Measurements from ENCODE around the gene NUDT3.
"Not testable (repeated sequence)": the region's sequence is repeated elsewhere in the genome, so short reads cannot be mapped to it uniquely, and the experiment has no call there.

NUDT3 gene

DNA sequence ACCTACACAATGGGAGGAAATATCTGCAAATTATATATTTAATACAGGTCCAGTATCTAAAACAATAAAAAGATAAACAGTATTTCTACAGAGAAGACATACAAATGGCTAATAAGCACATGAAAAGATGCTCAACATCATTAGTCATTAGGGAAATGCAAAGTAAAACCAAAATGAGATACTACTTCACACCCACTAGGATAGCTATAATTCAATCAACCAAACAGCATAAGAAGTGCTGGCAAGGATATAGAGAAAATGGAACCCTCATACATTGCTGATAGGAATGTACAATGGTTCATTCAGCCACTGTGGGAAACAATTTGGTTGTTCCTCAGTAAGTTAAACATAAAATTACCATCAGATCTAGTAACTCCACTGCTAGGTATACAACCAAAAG, 48.7 kb downstream of the NUDT3 start:
- no peak for DNase-seq (ENCODE audit: low spot score)

DNA sequence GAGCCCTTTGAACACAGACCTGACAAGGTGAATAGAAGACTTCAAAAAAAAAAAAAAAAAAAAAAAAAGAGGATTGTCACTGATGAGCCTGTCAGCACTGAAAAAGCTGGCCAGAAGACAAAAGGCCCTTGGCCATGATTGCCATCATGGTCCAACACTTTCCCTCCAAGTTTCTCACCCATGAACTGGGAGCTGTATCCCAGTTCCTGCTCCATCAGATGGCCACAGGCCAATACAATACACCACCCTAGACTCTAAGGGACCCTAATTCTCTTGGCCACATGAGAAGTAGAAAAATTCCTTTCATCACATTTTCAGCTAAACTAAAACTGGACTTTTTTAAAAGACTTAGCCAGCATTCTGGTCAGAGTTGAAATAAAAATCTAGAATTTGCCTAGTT, 50.2 kb downstream of the NUDT3 start:
- no peak for DNase-seq (ENCODE audit: low spot score)

DNA sequence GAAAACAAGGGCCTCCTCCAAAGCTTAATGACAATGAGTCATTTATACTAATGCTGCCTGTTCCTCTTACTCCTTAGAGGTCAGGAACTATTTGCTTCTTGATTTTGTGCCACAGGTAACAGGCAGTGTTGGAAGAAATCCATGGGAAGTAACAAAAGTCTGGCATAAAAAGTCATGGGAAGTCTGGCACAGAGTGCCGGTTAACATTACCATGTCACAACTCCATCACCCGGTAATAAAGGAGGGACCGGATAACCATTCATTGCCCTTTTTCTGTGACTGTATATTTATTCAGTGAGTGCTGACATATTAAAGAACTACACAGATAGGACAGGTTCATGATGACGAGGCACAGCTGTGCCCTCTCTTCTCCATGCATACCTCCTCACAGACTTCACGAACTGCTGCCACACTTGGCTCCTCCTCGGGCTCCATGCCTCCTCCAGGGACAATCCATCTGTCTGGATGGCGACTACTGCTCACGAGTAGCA, 50.9 kb downstream of the NUDT3 start:
- DNase-seq (ENCODE audit: low spot score), result no peak

DNA sequence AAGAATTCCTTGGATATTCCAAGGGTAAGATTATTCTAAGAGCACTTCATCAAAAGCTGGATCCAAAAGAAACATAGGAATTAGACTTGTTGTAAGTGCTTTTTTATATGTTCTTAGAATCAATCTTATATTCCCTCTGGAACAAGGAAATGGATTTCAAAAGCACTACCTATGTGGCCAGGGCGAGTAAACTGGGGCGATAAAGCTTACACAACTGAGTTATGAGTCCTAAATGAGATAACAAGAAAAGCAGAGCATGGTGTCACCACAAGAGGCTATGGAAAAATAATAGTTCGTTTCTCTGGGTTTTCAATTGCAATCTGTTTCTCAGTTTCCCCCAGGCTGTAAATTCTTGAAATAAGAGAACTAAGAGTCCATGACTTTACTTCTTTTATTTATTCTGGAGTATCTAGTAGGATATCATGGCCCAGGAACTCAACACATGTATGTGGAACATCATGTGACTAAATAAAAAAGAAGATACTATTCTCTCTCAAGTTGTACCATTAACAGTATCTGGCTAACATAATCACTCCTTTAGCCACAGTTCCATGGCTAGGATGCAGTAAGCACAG, 51.5 kb downstream of the NUDT3 start:
- DNase-seq (ENCODE audit: low spot score), result no peak

DNA sequence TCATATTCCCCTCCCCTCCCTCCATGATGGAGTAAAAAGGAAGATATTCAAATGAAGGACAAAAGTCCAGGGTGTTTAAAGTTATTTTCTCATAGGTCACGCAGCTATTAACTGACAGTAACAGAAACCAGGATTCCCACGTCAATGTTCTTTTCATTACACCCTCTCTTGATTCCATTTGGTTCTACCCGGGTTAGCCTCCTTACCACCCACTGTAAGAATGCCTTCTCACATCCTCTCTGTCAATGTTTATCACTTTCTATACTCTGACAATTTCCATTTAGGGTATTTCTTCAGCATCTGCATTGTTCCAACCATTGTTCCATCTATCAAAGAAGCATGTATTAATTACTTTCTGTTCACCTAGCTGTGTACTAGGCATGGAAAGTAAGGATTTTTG, 52.1 kb downstream of the NUDT3 start:
- DNase-seq (ENCODE audit: low spot score), result no peak

DNA sequence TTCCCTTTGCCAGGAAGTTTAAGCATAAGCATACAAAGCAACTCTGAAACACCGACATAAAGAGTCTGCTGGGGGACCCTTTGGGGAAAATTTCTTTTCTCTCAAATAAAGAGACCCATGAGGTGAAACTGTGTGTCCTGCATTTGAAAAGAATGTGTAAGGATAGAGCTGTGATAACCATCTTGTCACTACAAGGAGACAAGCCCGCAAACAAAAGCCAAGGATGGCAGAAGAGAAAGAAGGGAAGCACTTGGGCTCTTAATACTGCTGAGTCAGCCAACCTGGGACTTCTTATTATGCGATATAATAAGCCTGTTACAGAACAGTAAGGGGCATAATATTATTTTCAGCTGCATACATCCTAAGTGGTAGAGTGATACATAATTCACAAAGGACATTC, 52.5 kb downstream of the NUDT3 start:
- DNase-seq (ENCODE audit: low spot score), result no peak

DNA sequence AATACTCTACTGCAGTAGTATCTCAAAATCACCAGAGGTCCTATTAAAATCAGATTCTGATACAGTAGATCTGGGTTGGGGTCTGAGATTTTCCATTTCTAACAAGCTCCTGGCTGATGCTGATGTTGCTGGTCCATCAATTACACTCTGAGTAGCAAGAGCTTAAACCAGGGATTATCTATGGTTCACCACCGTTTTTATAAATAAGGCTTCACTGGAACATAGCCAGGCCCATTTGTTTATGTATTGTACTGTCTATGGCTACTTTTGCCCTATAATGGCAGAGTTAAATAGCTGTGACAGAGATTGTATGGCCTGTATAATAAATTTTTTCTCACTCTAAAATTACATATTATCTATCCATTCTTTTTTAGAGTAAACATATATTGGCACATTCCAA, 53.0 kb downstream of the NUDT3 start:
- DNase-seq (ENCODE audit: low spot score), result no peak

DNA sequence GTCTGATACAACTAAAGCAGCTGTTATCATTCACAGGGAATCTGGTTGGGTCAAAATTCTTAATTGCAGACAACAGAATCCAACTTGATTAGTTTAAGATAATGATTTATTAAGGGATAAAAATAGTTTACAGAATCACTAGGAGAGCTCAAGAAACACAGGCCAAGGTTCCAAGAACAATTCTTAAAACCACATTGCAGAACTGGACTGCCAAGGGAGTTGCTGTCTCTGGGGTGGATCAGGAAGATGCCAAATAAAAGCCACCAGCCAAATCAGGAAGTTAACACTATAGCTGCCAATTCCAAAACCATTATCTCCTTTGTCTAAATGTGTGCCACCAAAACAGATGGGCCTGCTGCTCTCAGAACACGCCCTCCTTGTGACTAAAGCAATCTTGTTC, 53.7 kb downstream of the NUDT3 start:
- DNase-seq (ENCODE audit: low spot score), result no peak

DNA sequence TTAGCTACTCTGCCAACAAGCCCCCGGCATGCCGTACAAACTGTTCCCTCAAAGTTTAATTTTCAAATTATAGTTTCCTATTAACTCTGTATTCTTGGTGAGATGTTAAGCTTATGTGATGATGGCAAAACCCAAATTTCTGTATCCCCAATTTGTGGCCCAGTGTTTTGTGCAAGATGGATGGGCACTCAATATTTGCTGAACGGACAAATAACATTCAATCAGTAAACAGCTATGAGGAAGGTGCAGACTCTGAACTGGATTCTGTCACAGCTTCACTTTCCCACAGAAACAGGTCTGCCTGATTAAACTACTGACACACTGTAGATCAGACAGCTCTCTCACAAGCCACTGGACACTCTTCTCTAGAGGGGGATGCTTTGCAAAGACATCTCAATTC, 54.1 kb downstream of the NUDT3 start:
- no peak for DNase-seq (ENCODE audit: low spot score)

DNA sequence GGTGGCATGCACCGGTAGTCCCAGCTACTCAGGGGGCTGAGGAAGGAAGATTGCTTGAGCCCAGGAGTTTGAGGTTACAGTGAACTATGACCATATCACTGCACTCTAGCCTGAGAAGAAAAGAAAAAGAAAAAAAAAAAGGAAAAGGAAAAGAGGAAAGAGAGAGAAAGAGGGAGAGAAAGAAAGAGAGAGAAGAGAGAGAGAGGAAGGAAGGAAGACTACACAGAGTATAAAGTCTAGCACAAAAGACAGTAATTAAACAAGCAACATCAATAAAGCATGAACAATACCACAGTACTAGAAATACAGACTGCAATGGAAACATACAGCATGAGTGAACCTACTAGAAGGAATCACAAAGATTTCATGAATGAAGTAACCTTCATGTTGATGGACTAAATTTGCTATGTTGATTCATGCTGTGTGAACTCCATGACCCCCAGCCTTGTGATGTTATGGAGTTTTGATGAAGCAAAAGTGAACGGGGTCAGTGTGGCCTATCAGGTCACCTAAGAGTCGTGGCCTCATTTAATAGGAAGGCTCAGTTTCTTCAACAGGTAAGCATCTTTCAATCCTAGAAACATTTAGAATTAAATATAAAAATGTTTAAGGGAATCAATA, 57.6 kb downstream of the NUDT3 start:
- no peak for DNase-seq (ENCODE audit: low spot score)

DNA sequence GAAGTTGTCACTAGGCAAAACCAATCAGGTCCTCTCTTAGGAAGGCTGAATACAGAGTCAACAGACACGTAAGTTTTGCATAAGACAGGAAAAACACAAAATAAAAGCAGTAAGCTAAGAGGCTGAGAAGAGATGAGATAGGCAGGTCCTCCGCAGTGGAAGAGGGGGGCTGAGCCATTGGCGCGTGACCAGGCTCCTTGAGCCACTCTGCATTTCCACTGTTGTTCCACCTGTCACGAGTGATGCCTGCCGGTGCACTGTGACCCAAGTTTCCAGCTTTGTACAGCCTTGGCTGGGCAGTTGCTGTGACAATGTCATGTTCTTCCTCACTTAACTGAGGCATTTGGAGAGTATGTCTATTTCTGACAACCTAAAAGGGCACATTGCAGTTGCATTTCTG, 58.6 kb downstream of the NUDT3 start:
- DNase-seq (ENCODE audit: low spot score), result no peak

DNA sequence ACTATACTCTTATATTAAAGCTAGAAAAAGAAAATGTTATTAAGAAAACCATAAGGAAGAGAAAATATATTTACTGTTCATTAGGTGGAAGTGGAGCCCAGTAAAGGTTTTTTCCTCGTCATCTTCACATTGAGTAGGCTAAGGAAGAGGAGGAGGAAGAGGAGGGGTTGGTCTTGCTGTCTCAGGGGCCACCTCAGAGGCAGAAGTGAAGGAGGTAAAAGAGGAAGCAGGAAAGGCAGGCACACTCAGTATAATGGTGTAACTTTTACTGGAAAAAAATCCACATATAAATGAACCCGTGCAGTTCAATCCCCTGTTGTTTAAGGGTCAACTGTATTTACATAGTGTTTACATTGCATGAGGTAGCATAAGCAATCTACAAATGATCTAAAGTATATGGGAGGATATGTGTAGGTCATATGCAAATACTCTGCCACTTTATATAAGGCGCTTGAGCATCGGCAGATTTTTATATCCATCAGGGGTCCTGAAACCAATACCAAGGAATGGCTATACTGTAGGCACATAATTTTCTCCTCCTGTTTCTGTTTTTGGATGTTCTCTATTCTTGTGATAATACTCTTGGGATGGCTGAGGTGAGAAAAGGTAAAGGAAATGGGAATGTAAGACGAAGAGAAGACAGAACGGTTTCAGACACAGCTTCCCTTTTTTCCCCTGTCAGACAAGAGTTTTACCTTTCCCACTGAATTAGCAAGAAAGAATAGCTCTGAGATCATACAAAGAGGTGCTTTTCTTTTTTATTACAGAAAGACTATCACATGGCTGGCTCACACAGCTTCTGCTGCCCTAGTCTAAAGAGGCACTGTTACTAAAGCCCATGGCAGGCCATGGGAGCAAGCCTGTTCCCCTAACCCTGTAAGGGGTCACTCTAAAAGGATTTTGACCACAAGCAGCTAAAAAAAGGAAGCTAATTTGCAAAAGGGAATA, 59.9 kb downstream of the NUDT3 start:
- DNase-seq (ENCODE audit: low spot score), result no peak

DNA sequence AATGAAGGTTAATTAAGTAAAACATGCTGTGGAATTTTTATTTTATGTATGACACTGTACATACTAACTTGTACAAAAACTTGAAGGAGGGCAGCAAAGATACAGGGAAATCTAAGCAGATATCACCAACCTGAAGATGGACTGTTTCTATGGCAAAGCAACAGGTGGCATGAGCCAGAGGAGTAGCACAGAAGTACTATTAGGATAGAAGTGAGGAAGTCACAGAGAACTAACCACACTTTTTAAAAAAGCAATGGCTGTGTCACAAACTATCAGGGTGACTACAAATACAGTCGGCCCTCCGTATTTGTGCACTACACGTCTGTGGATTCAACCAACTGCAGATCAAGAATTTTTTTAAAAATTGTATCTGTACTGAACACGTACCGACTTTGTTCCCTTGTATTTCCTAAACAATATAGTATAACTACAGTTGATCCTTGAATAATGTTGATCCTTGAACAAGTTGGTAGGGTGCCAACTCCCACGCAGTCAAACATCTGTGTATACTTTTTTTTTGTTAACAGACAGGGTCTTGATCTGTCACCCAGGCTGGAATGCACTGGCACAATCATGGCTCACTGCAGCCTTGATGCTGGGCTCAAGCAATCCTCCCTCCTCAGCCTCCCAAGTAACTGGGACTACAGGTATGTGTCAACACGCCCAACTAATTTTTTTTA, 61.0 kb downstream of the NUDT3 start:
- no peak for DNase-seq (ENCODE audit: low spot score)

DNA sequence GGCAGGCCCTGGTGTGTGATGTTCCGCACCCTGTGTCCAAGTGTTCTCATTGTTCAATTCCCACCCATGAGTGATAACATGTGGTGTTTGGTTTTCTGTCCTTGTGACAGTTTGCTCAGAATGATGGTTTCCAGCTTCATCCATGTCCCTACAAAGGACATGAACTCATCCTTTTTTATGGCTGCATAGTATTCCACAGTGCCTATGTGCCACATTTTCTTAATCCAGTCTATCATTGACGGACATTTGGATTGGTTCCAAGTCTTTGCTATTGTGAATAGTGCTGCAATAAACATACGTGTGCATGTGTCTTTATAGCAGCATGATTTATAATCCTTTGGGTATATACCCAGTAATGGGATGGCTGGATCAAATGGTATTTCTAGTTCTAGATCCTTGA, 62.7 kb downstream of the NUDT3 start:
- not testable (repeated sequence) for DNase-seq (ENCODE audit: low spot score)

DNA sequence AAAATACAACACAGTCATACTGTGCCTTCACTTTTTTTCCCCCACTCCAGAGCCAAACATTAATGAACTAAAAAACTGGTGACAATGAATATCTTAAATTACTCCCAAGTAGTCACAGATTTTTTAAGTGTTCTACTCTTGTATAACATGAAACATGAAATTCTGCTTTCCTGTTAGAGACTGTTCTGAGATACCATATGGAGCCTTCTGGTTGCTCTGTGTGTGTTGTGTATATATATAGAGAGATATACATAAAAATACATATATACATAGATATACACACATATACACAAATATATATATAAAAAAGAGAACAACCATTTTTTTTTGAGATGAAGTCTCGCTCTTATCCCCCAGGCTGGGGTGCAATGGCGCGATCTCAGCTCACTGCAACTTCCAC, 63.5 kb downstream of the NUDT3 start:
- DNase-seq (ENCODE audit: low spot score), result no peak

DNA sequence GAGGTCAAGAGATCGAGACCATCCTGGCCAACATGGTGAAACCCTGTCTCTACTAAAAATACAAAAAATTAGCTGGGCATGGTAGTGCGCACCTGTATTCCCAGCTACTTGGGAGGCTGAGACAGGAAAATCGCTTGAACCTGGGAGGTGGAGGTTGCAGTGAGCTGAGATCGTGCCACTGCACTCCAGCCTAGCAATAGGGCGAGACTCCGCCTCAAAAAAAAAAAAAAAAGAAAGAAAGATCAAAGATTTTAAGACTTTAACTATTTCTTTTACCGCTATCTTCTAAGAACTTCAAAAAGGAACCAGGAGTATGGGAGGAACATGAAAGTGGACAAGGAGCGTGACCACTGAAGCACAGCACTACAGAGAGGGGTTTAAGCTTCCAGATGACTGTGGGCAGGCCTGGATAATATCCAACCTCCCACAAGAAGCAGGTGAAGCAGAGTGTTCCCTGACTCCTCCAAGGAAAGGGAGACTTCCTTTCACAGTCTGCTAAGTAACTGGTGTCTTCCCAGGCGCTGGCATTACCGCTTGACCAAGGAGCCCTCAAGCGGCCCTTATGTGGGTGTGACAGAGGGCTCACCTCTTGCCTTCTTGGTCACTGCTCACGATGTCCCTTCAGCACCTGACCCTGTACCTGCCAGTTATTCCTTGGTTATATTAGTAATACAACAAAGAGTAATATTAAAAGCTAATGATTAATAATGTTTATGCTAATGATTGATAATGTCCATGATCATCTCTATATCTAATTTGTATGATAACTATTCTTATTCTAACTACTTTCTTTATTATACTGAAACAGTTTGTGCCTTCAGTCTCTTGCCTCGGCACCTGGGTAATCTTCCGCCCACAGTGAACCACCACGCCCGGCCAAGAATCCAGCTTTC, 64.9 kb downstream of the NUDT3 start:
- not testable (repeated sequence) for DNase-seq (ENCODE audit: low spot score)

DNA sequence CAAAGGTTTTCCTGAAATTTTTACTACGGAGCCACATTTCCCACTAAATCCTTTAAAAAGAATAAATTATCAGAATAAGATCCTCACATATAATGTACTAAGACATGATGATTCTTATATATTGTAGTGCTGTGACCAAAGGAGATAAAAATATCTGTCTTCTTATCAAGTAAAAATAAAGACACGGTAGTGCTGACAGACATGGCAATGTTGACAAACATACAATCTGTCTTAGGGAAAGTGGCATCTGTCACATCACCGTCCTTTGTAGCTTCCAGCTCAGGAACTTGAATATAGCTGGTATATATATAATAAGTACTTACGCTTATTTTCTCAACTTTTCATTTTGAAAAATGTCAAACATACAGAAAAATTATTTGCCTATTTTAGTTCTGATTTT, 66.8 kb downstream of the NUDT3 start:
- no peak for DNase-seq (ENCODE audit: low spot score)

DNA sequence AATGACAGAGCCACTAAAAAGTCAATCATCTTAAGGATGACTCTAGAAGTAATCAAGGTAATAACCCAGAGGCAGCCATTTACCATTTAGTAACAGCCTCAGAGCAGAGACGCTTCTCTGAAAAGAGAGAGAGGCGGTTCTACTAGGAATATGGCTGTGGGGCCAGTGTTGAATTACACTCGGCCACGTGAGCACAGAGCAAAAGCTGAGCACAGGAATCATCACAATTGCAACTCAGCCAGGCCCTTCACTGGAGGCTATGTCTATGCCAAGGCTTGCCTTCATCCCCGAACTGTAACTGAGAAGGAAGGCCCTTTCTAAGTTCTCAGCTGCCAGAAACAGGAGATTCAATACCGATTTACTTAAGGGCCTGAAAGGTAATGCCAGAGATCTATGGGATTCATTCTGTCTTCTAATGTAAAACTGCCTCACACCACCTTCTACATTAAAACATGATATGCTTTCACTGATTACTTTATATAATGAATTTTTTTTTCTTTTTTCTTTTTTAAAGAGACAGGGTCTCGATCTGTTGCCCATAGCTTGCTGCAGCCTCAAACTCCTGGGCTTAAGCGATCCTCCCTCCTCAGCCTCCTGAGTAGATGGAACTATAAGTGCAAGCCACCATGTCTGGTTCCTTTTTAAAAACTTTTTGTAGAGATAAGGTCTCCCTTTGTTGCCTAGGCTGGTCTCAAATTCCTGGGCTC, 67.6 kb downstream of the NUDT3 start:
- DNase-seq (ENCODE audit: low spot score), result no peak

DNA sequence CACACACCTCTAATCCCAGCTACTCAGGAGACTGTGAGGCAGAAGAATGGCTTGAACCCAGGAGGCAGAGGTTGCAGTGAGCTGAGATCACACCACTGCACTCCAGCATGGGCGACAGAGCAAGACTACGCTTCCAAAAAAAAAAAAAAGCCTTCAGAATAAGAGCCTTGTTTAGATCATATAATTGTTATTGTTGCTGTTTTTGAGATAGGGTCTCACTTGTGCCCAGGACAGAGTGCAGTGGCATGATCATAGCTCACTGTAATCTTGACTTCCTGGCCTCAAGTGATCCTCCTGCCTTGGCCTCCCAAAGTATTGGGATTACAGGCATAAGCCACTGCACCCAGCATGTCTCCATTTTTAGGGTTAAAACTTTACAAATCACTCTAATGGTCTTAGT, 68.2 kb downstream of the NUDT3 start:
- not testable (repeated sequence) for DNase-seq (ENCODE audit: low spot score)

DNA sequence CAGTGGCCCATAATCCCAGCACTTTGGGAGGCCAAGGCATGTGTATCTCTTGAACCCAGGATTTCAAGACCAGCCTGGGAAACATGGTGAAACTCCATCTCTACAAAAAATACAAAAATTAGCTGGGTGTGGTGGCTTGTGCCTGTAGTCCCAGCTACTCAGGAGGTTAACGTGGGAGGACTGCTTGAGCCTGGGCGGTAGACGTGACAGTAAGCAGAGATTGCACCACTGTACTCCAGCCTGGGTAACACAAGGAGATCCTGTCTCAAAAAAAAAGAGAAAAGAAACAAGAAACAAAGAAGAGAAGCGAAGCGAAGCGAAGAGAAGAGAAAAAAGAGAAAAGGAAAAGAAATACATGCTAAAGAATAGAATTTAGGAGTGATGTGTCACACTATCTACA, 69.2 kb downstream of the NUDT3 start:
- DNase-seq (ENCODE audit: low spot score), result no peak

DNA sequence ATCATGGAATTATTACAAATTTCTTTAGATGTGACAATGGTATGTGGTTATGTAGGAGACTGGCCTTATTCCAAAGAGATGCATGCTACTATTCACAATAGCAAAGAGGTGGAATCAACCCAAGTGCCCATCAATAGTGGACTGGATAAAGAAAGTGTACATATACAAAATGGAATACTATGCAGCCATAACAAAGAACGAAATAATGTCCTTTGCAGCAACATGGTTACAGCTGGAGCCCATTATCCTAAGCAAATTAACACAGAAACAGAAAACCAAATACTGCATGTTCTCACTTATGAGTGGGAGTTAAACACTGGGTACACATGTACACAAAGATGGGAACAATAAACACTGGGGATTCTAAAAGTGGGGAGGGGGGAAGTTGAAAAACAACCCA, 69.7 kb downstream of the NUDT3 start:
- DNase-seq (ENCODE audit: low spot score), result no peak

Data from hematopoietic multipotent progenitor cell treated with erythropoietin and hydrocortisone succinate and interleukin-3 and kit ligand, for 17 days (in vitro differentiated cells).